Ovary (tissue), 3 donors: Measurements from ENCODE around the gene DRAP1.

ENCODE experiments used
- CTCF ChIP-seq, 3 donors: fragments of 450-650 bp in 2 of 3; fragments of 200-600 bp in 1 of 3; IDR thresholded peaks; one replicate each; pipeline versions ENCODE4 v1.5.1 to v1.8.0; 2016 to 2022; ENCODE audit warnings: antibody characterized with exemption in 3 of 3, mild to moderate bottlenecking in 1 of 3
- EP300 ChIP-seq: sonication (generic); formaldehyde crosslinking; IDR thresholded peaks from one replicate; pipeline ENCODE4 v1.6.1; 2017; ENCODE audit warnings: antibody characterized with exemption
- POLR2A ChIP-seq: fragments of 450-650 bp; IDR thresholded peaks from one replicate; pipeline ENCODE4 v1.6.1; 2017; ENCODE audit warnings: antibody characterized with exemption, mild to moderate bottlenecking, moderate library complexity
- donor health status: DM: no; HTN: no; CAD: no.

- TF ChIP-seq CTCF (IDR thresholded peaks at IDR 0.05) (no peak), POLR2A (no peak), EP300 (no peak)
Observed at GRCh38 chr11:65886826-65887722, 32.2 kb upstream of the DRAP1 start.
